ENCODE measurements around the gene CEP295NL. TPM values are rescaled to one million over a fixed set of nuclear protein-coding genes. Genes with fewer than 3 reads are reported as not detected.
A peak's percentile ranks its signal among the peaks of the same experiment; 100 is the strongest.
"Not testable (repeated sequence)": the region's sequence is repeated elsewhere in the genome, so short reads cannot be mapped to it uniquely, and the experiment has no call there.

The CEP295NL gene
- total RNA-seq, 1 donor from 2014 or later, result 1.7 TPM

DNA sequence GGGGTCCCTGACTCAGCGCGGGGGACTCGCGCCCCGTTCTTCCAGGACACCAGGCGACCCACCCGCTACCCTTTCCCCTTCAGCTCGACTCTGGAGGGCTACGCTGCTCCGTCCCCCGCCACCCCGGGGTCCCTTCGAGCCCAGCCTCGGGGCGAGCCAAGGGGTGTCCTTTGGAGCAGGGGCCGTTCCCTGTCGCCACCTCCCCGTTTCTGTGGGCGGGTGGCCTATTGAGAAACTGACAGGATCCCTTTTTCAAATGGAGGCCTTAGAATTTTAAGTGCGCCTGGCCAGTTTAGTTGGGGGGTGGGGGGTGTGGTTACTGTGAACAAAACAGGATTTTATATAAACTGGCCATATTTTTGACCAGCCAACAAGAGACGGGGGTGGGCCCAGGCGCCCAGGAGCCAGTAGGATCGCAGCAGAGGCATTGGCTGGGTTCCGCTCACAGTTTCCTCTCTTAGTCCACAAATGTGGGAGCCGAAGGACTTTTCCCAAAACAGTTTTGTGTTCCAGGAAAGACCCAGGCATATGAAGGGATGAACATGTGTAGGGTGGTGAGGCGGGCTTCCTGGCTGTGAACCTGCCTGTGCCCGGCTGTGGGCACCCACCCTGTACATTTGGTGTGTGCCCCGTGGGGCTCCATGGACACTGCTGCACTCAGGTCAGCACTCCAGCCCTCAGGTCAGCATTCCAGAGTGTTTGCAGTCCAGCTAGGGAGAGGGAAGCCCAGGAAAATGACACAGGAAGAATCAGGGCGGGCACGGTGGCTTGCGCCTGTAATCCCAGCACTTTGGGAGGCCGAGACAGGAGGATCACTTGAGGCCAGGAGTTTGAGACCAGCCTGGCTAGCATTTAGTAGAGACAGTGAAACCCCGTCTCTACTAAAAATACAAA, 22.9 kb upstream of the CEP295NL start:
- ATAC-seq, result no peak

DNA sequence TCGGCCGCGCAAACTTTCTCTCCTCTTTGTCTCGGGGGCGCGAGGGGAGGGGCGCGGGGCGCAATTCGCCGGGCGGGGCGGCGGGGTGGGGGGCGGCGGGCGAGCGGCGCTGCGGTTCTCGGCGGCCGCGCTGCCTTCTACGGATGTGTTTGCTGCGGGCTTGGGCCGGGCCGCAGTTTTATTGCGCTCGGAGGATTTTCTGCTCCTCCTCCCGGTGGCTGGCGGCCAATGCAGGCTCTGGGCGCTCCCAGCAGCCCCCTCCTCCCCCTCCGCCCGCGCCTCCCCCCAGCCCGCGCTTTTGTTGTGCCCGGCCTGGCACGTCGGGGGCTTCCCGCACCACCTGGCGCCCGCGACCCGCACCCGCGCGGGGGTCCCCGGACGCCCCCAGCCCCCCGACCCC, 22.2 kb upstream of the CEP295NL start, which contains the start of gene TIMP2:
Gene TIMP2, minus strand, starts transcription at position 154 of the 400 bp plus-strand sequence. CDS start 299 bp downstream, outside the sequence.
- peak; percentile 43 for ATAC-seq

DNA sequence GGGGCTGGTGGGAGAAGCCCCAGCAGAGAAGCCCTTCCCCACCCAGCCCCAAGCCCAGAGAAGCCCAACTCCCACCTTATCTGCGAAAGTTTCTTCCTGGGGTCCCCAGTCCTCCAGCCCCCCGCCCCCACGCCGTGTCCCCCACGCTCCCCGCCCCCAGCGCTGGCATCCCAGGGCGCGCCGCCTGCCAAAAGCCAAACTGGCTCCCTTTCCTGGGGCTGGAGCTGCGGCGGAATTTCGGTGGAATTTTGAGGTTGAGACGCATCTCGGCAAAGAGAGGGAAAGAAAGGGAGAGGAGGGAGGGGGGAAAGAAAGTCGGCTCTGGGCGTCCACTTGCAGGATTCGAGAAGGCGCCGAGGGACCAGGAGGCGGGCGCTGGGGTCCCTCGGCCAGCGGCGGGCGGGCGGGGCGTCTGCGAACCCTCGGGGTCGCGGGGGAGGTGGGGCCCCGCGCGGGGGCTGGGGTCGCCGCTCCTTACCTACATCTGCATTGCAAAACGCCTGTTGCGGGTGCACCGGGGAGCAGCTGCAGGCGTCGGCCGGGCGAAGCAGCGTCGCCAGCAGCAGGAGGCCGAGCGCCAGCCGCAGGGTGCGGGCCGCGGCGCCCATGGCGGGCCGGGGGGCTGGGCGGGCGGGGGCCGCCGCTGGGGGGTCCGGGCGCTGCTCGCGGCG, 21.6 kb upstream of the CEP295NL start:
- no peak for ATAC-seq

DNA sequence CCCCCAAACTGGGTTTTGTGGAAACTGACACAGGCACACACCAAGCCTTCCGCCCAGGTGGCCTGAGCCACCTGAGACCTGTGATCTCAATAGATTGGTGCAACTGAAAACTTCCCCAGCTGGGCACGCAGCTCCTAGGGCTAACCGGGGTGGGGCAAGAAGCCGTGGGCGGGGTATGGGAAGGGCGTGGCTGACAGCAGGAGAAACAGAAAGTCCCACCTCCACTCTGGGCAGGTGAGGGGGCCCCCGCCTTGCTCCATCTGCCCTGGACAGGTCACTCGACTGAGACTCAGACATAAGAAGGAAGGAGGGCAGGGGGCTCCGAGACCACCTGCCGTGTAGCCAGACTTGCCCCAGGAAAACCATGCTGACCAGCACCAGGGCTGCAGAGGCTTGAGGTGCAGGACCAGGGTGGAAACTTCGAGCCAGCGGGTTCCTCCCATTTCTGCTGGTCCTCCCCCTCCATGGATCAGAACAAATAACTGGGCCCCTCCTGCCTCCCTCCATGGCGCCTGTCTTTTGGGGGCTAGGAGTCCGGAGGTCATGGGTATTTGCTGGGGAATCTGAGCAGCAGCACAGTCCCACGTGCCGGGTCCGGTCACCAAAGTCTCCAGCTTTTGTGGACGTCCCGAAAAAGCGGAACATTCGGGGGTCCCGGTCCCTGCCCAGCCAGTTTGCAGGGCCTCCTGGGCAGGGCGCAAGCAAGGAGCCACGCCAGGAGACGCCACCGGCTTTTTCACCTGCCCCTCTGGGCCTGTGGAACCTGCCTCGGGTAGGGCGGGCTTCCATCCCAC, 20.9 kb upstream of the CEP295NL start:
- peak; percentile 77 for ATAC-seq

DNA sequence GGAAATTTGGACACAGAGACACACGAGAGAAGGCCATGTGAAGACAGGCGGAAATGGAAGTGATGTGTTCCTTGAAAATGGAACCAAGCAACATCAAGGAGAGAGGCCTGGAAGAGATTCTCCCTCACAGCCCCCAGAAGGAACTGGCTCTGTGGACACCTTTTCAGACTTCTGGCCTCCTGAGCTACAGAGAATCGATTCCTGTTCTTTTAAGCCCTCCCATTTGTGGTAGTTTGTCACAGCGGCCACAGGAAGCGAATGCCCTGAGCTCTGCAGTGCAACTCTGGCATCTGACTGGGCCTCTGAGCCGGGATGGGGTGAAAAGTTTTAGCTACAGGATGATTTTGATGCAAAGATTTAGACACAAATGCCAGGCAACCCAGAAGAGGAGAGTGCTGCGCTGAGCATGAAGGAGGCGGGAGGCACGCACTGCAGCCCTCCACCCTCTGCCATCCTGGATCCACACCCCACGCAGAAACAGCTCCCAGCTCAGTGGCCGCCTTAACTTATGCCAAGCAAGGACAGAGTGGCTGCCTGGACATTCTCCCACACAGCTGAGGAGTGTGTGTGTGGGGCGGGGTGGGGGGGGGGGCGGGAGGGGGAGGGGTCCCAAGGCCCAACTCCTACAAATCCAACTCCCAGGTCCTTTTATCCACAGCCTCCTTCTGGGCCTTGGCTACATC, 20.0 kb upstream of the CEP295NL start:
- no peak for ATAC-seq

DNA sequence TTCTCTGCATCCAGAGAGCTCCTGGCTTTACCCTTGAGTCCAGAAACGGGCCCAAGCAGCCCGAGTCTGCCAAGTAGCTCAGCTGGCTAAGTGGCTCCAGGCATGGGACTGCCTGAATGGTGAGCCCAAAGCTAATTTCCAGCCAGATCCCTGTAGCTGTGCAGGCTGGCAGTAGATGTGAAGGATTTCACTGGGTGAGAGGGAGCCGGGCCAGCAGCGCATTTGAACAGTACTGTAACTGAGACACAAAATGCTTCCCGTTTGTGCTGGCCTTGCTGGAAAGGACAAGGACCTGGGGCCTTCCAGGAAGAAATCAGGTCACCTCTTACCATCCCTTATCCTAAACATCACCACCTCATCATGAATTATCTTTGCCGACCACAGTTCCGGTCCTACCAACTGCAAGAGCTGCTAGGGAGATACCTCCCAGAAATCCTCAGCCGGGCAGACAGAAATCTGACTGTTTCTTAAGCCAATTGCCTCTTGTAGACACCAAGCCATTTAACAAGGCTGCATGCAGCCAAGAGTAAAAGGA, 18.5 kb upstream of the CEP295NL start:
- ATAC-seq, result no peak

DNA sequence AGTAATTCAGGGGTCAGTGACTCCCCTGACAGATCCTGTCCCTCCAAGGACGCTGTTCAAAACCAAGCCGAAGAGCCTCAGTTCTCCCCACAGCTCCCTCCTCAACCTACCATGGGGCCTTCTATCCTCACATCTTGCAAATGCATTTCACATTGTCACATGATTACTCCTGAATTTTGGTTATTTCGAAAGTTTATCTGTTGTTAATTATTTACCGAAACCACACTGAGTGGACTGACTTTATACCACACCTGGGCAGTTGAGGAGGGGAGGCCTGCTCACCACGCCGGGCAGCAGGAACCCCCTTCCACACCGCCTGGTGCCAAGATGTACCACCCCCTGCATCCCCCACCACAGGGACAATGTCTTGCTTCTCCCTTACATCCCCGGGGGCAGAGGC, 17.5 kb upstream of the CEP295NL start:
- no peak for ATAC-seq

DNA sequence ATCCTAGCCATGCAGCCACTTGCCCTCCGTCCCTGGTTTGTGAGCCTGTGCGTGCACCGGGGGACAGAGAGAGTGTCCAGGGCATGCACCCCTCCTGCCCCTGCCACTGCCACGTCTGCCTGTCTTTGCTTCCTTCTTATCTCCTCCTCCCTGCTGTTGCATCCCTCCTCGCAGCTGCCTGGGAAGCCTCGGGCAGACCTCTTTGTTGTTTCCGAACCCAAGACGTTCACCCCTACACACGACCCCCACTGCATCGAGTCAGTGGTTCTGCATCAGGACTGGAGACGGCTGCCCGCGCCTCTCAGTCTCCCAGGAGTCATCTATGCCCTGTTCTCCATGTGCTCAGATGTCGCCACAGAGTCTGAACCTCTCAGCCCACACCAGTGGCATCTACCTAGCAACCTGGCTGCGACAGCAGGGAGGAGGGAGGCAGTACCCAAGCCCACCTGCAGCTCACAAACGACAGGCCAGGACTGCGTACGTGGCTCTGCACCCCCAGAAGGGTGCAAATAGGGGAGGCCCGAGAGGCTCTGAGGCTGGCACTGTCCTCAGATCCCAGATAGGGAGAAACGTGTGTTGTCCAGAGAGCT, 17.0 kb upstream of the CEP295NL start:
- no peak for ATAC-seq

DNA sequence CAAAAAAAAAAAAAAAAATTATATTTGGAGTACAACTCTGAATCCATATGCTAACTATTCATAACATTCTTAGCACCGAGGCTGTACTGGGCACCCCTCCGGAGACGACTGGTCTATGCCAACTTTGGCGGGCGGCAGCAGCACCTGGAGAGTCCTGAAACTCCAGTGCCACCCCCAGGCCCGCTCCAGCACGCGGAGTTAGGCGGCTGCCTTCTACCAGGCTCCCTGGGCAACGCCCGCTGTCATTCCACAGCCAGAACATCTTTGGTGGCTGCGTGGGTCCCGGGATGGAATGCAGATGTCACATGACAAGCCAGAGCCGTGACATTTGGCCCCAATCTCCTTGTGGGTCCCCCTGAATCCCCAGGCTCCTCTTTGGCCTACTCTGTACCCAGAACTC, 16.0 kb upstream of the CEP295NL start:
- ATAC-seq, result no peak

DNA sequence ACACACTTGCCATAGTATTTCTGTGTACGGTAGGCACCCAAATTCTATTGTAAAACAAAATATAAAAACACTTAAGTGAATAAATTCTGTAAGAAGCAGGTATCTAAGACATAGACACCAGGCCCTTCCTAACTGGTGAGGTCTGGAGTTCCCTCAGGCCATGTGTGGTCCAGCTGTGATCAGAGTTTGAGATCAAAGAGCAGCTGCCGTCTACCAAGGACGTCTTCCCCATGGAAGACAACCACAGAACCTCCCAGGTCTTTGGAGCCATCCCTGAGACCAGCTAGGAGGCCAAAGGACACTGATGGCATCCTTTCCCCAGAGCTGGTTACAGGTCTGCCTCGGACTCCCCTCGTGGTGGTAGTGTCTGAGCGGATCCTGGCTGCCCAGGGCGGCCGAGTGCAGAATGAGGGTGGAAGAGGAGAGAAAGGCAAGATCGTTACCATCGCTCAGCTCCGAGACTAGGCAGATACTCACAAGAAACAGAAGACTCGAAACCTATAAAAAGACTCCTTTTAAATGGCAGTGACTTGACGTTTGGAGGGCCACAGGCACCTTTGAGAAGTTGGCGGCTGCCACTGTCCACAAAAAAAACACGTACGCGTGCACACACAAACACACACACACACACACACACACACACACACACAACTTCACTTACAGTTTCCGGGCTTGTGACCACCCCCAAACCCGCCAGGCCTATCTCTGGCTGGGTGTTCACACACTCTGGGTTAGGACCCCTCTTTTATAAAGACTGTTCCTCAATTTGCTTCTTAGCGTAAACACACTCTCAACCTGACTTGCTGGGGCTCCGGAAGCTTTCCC, 14.7 kb upstream of the CEP295NL start:
- no peak for ATAC-seq

DNA sequence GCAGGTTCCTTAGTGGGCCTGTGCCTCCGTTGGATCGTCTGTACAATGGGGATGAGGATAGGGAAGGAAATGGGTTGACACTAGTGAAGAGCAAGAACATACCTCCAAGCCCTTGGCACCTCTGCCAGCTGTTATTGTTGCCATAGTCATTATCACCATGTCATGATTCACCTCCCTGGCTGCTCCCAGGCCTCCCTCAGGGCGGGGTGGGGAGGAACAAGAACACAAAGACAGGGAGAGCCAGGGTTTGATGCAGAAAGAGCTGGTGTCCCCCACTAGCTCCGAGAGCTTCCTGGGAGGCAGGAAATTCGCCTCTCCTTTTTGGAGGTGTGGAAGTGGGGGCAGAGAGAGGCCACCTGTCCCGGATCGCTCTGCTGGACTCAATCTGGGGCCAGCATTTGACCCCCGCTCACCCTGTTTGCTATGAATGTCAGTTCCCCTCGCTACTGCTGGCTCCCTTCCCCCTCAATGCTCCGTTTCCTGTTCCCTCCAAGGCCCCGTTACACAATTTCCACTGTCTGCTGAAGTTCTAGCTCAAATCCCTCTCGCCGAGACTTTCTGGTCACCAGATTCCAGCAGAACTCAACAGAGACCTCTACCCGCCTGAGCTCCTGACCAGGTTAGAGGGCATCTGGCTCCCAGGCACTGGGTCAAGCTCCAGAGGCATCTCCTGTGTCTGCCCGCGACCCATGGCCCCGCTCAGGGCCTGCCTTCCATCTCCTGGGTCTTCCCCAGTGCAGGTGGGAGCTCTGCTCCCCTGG, 13.1 kb upstream of the CEP295NL start:
- peak; percentile 64 for ATAC-seq

DNA sequence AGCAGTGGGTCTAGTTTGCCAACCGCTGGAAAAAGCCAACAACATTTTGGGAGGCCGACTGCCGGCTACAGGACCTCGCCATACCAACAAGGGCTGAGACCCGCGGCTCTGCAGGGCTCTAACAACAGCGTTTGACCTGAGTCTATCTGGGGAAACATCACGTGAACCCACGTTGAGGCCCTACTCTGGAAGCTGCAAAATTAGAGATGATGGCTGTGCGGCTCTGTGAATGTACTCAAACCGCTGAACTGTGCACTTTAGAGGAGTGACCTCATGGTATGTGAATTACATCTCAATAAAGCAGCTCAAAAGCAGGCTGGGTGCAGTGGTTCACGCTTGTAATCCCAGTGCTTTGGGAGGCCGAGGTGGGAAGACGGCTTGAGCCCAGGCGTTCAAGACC, 10.1 kb upstream of the CEP295NL start:
- ATAC-seq, result no peak

DNA sequence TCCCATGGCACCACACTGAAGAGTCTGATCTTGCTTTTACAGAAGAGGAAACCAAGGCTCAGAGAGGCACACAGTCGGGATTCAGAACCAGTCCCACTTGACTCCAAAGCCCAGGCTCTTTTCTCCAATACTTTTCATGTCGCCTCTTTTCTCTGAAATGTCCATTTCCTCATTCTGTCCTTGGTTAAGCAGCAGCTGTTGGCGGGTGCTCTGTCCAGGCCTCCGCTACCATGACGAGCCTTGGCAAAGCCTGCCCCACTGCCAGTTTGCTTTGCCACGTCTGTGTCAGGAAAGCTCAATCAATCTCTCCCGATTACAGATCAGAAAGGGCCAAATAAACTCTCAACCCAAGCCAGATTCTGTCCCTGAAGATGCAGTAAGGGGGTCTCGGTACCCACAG, 9.1 kb upstream of the CEP295NL start:
- ATAC-seq, result no peak

DNA sequence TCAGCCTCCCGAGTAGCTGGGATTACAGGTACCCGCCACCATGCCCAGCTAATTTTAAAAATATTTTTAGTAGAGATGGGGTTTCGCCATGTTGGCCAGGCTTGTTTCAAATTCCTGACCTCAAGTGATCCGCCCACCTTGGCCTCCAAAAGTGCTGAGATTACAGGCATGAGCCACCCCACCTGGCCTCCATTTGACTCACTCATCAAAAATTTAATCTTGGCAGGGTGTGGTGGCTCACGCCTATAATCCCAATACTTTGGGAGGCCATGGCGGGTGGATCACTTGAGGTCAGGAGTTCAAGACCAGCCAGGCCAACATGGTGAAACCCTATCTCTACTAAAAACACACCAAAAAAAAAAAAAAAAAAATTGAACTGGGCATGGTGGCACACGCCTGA, 8.5 kb upstream of the CEP295NL start:
- ATAC-seq, result not testable (repeated sequence)

DNA sequence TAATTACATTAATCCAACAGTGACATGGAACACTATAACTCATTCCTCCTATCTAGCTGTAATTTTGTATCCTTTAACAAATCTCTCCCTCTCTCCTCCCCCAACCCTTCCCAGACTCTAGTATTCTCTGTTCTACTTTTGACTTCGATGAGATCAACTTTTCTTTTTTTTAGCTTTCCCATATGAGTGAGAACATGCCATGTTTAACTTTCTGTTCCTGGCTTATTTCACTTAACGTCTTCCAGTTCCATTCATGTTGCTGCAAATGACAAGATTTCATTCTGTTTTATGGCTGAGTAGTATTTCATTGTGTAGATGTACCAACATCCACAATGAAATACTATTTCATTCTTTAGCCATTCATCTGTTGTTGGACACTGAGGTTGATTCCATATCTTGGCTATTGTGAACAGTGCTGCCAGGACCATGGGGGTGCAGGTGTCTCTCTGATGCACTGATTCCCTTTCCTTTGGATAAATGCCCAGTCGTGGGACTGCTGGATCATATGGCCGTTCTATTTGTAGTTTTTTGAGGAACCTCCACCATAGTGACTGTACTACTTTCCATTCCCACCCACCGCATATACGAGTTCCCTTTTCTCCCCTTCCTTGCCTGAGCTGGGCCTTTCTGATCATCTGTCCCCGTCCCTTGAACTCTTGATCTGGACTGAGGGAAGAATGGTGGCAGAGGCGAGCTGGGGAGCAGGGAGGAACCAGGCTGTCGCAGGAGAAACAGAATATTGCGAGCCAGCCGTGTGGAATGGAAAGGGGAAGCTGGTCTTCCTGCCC, 7.7 kb upstream of the CEP295NL start:
- peak; percentile 12 for ATAC-seq

DNA sequence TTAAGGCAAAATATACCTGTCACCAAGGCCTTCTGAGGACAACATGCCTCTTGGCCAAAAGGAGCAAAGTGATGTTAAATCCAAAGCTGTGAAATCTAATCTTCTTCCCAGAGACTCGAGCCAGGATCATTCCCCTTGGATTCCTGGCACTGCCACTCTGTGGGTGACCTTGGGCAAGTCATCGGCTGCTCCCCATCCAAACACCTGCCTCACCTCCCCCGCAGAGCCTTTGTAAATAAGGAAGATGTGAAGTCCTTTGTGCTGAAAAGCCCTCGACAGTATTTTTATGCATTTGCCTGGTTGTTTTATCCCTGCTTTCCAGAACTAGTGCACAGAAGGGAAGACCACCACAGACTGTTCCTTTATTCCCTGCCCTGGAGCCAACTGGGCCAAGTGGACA, 5.4 kb upstream of the CEP295NL start:
- no peak for ATAC-seq

DNA sequence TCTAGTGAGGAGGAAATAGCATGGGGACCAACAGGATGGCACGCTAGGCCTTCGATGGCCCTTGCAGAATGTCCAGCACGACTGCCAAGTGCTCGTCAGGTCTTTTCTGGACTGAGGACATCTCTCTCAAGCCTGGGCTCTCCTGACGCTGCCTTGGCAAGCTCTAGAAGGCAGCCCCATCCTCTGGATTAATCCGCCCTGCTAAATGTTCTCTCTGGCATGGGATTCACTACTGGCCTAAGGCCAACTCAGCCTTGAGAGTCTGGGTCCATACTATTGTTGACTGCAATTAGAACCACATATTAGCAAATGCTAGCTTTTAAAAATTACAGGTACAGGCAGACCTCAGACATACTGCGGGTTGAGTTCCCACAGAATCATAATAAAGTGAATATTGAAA, 2.5 kb upstream of the CEP295NL start:
- no peak for ATAC-seq

DNA sequence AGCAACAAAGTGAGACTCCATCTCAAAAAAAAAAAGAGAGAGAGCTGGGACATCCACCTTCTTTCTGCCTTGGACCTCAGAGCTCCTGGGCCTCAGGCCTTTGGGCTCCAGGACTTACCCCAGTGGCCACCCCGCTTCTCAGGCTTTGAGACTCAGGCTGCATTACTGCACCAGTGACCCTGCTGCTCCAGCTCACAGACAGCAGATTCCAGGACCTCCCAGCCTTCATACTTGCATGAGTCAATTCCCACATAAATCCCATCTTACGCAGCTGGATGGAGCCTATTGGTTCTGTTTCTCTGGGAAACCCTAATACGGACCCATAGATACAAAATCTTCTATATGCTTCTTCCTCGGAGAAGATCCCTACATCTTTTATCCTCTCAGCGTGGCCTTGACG, 2.1 kb upstream of the CEP295NL start:
- no peak for ATAC-seq

DNA sequence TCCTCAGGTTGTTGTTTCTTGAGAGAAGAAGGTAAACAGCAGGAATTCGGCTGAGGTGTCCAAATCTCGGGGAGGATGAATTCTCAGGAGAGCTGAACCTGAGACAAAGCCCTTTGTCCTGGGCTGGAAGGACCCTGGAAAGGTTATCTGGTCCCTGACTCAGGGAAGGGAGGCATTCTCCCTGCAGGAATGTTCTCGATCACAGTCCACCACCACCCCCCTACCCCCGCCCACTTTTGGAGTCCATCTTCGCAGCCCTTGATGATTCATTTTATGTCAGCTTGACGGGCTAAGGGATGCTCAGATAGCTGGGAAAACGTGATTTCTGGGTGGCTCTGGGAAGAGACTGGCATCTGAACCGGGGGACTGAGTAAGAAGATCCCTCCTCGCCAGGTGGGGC, 1.4 kb upstream of the CEP295NL start:
- ATAC-seq, result no peak
